ENCODE results near the gene HOXA6.
A peak's percentile ranks its signal among the peaks of the same experiment; 100 is the strongest.

Gene HOXA6

DNA sequence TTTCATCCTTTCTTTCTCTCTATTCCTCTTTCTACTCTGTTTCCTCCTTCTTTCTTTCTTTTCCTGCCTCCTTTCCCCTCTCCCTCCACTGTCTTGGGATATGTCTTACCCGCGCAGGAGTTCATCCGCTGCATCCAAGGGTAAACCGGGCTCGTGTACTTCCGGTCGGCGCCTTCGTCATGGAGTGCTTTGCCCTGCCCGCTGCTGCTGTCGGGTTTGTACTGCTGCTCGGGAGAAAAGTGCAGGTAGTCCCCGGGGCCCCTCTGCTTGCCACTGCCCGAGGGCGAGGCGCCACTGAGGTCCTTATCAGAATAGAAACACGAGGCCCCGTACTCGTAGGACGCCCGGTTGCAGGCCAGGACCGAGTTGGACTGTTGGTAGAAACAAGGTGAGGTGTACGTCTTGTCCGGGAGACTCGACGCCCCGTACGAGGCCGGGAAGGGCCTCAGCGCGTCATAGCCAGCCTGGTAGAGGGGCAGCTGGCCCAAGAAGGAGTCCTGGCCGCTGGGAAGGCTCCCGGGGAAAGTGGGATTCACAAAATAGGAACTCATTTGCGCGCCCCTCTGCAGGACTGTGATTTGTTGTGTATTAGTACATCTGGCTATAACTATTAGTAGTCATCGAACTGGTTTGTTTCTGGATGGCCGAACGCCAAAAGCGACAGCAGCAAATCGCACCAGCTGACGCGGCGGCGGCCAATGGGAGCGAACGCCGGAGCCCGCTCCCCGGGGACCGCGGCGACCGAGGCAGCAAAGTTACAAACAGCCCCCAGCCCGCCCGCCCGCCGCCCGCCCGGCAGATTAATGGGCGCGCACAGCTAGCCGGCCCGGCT is at the start of gene HOXA6:
TSS of gene HOXA6 (minus strand) at position 576 of the 832 bp plus-strand sequence. CDS start at position 551, 25 bp downstream.
- no peak for DNase-seq (ENCODE audit: low read depth)

DNA sequence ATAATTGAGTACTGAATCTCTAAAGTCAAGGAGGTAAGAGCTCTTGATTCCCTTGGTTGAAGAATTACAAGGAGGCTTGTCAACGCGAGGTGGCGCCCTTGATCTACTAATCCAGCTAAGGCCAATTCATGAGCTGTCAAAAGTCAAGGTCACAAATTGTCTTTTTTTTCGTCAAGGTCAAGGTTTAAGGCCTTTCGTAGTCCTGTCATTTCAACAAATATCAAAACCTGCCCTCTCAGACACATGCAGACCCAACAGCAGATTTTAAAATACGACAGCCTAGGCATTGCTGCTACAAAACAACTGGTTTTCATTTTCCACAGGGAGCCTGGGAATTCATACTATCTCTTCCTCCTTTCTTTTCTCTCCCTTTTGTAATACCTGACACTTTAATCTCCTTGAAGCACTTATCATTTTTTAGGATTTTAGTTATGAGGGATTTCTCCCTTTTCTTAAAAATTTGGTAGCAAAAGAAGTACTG is 48.8 kb upstream of the HOXA6 start:
- peak; percentile 74 for DNase-seq (ENCODE audit: low read depth)

- no peak for DNase-seq (ENCODE audit: low read depth)
Observed at GRCh38 chr7:27194686-27195379, 47.3 kb upstream of the HOXA6 start.

DNA sequence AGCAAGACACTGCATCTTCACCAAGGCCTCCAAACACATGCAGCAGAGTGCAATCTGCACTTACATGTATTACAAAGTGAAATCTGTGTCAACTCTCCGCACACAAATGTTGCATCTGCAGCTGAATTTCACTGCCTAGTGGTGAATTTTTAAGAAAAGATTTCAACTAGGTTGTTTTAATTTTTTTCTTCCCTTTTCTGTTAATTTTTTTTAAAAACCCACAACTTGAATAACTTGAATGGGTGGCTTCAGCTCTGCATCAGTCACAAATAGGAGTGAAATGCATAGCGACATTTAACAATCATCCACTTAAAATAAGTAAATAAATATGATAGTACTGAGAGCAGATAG is 46.4 kb upstream of the HOXA6 start:
- DNase-seq (ENCODE audit: low read depth), result no peak

GRCh38 chr7:27193335-27194001 is 45.9 kb upstream of the HOXA6 start:
- DNase-seq (ENCODE audit: low read depth), result no peak

GRCh38 chr7:27192546-27193334 is 45.2 kb upstream of the HOXA6 start:
- no peak for DNase-seq (ENCODE audit: low read depth)

GRCh38 chr7:27191833-27192545 is 44.4 kb upstream of the HOXA6 start:
- DNase-seq (ENCODE audit: low read depth), result no peak

- DNase-seq (ENCODE audit: low read depth), result no peak
Observed at GRCh38 chr7:27191161-27191731, 43.7 kb upstream of the HOXA6 start.

DNA sequence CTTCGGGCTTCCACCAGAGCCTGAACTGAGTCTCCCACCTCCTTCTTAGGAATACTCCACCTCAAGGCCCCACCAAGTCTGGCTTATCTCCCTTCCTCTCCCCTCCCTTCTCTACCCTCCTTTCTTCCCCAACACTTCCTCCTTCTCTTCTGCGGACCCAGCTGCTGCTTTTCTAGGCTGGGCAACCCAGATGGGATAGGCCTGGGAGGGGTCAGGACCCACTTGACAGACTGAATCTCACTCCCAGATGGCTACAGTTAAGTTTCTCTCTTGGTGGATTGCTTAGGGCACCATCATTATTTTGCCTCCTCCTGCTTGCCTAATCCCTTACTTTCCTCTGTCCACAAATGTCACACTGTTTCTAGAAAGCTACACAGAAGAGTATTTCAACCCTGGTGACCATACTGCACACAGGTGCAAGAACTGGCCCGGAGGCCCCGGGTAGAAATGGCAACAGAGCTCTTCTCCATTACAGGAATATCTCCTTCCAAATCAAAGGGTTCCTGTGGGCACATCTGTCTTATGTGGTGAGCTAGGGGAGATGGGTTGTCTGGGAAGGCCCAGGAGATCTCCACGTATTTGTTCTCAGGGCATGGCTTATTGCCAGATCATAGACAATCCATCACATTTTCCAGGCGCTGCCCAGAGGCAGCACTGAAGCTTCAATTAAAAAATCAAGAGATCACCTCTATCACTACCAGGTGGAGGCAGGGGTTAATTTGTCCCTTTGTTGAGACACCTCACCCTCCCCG is 42.6 kb upstream of the HOXA6 start:
- DNase-seq (ENCODE audit: low read depth), result no peak

DNA sequence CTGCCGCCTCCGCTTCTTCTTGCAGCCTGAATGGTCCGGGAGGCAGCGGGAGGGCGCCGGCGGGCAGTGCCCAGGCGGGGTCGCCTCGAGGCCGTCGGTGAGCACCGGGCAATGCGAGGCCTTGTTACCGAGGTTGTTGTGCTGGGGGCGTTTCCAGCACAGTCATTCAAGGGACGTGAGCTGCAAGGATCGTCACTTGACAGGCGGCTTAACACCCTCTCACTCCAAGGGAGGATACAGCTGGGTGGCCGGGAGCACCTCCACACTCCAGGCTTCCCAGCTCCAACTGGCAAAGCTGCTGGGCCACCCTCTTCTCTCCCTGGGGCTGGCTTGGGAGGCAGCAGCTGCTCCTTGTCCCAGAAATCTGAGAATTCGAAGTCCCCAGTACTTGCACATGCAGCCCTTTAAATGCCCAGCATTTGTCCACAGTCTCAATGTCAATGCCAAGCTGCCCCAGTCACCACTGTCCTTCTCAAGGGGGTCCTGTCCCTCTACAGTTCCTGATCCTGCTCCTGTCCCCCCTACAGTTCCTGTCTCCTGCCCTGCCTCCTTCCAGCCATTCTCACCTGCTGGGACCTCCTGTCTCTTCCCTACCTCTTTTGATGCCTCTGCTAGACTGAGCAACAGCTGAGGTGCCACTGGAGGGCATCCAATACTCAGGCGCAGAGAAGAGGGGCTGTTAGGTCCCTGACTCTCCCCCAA is 41.9 kb upstream of the HOXA6 start:
- no peak for DNase-seq (ENCODE audit: low read depth)

GRCh38 chr7:27188386-27189294 is 41.1 kb upstream of the HOXA6 start:
- DNase-seq (ENCODE audit: low read depth), result no peak

- no peak for DNase-seq (ENCODE audit: low read depth)
Observed at GRCh38 chr7:27187475-27188385, 40.2 kb upstream of the HOXA6 start.

GRCh38 chr7:27186668-27187474 is 39.3 kb upstream of the HOXA6 start:
- no peak for DNase-seq (ENCODE audit: low read depth)

DNA sequence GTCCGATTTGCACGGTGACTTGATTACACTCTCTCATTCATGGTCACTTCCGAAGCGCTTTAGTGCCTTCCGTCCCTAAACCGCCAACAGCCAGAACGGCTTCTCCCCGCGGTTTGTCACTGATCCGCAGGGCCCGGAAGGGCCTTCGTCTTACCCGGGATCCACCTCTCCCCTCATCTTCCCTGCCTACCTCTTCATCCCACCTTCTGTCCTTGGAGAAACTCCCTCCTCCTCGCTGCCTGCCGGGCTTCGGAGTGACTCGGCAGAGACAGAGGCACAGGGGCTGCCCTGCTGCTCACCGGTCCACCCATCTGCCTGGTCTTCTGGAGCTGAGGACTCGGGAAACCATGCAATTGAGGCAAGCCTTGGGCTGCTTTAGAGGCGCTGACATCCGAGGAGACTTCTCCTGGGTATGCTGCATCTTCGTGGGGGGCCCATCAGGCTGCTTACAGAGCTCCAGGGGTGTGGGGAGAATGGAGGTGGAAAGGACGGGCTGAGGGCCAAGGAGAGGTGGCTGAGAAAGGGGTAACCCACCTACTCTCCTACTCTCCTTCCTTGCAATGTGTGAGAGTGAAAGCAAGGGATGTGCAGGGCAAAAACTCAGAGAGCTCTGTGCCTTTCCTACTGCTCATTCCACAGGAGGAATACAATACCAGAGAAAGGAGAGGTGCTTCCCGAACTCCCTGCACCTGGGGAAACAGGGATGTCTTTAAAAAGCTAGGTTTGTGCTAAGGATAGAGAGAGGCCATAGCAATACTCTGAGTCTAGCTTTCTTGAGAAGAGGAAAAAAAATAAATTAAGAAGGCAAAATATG is 38.5 kb upstream of the HOXA6 start:
- DNase-seq (ENCODE audit: low read depth), result no peak

- DNase-seq (ENCODE audit: low read depth), result no peak
Observed at GRCh38 chr7:27185013-27185853, 37.7 kb upstream of the HOXA6 start, which contains the start of gene HOXA11. TSS of gene HOXA11 (minus strand) at chr7:27185232. CDS start at chr7:27185144, 88 bp downstream.
